Mesodermal cell (in vitro differentiated cells): ENCODE data around the gene RNU1-1.
"Not testable (repeated sequence)": the region's sequence is repeated elsewhere in the genome, so short reads cannot be mapped to it uniquely, and the experiment has no call there.

Source experiments
- H3K27ac ChIP-seq: 2 replicates; pipeline ENCODE4 v1.7.0; 2013; ENCODE audit warnings: mild to moderate bottlenecking, low read depth, low read length, moderate library complexity; ENCODE audit not compliant: severe bottlenecking
- H3K36me3 ChIP-seq: 2 replicates; pipeline ENCODE4 v1.7.1; 2013; ENCODE audit warnings: mild to moderate bottlenecking, low read length, moderate library complexity; ENCODE audit not compliant: control insufficient read depth, insufficient read depth
- H3K4me1 ChIP-seq: one replicate; pipeline ENCODE4 v1.7.1; 2013; ENCODE audit warnings: mild to moderate bottlenecking, low read length; ENCODE audit not compliant: insufficient read depth, control insufficient read depth, poor library complexity, severe bottlenecking
- H3K4me3 ChIP-seq: 2 replicates; pipeline ENCODE4 v1.7.0; 2013; ENCODE audit warnings: low read length, control low read depth, mild to moderate bottlenecking; ENCODE audit not compliant: insufficient read depth, poor library complexity, severe bottlenecking; ENCODE audit errors: extremely low read depth
- H3K9me3 ChIP-seq: 2 replicates; pipeline ENCODE4 v1.7.1; 2013; ENCODE audit warnings: mild to moderate bottlenecking, low read length, moderate library complexity; ENCODE audit not compliant: control insufficient read depth
- WGBS, 2 experiments: methylation state at CpG; one replicate each; pipeline ENCODE4 v1.1.5; 2013; ENCODE audit warnings: missing lambda C conversion rate in 2 of 2; ENCODE audit not compliant: insufficient coverage in 2 of 2; 5-methylcytosine and 5-hydroxymethylcytosine counted together

Gene RNU1-1

GRCh38 chr1:16506364-16507136, 7.5 kb downstream of the RNU1-1 start:
- 79 to 85% methylated on average over 5 to 7 of the region's 15 CpGs for WGBS, 2 experiments
- H3K4me3 ChIP-seq, H3K36me3 ChIP-seq, H3K9me3 ChIP-seq, H3K4me1 ChIP-seq: not testable (repeated sequence)
- H3K27ac ChIP-seq, result peak overlapping the region; percentile 11

- not testable (repeated sequence) for H3K9me3 ChIP-seq, H3K36me3 ChIP-seq, H3K4me1 ChIP-seq, H3K4me3 ChIP-seq
- 100% methylated on average over 1 of the region's 2 CpGs for WGBS, 2 experiments
- H3K27ac ChIP-seq, result peak overlapping the region; percentile 67
These were observed 8.2 kb downstream of the RNU1-1 start for GRCh38 chr1:16505870-16506269.

GRCh38 chr1:16503494-16503893, 10.6 kb downstream of the RNU1-1 start:
- WGBS, 2 experiments, result no CpG with 5 or more reads among the region's 2 CpGs
- H3K9me3 ChIP-seq, result peaks cover 7% of the 10 kb centered on the region
- H3K4me1 ChIP-seq, result no peaks in the 10 kb centered on the region
- no peaks in the 10 kb centered on the region for H3K36me3 ChIP-seq
- H3K27ac ChIP-seq, result no peak overlapping the region
- H3K4me3 ChIP-seq, result no peak overlapping the region

- H3K27ac ChIP-seq, H3K9me3 ChIP-seq, H3K36me3 ChIP-seq, H3K4me3 ChIP-seq, H3K4me1 ChIP-seq: not testable (repeated sequence)
- WGBS, 2 experiments, result 82 to 83% methylated on average over 2 to 8 of the region's 8 CpGs
These were observed 12.6 kb downstream of the RNU1-1 start for GRCh38 chr1:16501446-16501845.

GRCh38 chr1:16500975-16501374, 13.1 kb downstream of the RNU1-1 start:
- H3K9me3 ChIP-seq, H3K27ac ChIP-seq, H3K4me1 ChIP-seq, H3K36me3 ChIP-seq, H3K4me3 ChIP-seq: not testable (repeated sequence)
- WGBS, 2 experiments, result 100% methylated on average over 1 to 3 of the region's 5 CpGs

- not testable (repeated sequence) for H3K9me3 ChIP-seq, H3K4me3 ChIP-seq, H3K36me3 ChIP-seq, H3K4me1 ChIP-seq, H3K27ac ChIP-seq
- 95 to 97% methylated on average over 9 of the region's 11 CpGs for WGBS, 2 experiments
These were observed 13.6 kb downstream of the RNU1-1 start for GRCh38 chr1:16500466-16500865.

GRCh38 chr1:16498573-16499413, 15.3 kb downstream of the RNU1-1 start:
- no peaks in the 10 kb centered on the region for H3K36me3 ChIP-seq
- H3K4me1 ChIP-seq, result no peaks in the 10 kb centered on the region
- no peaks in the 10 kb centered on the region for H3K9me3 ChIP-seq
- peak overlapping the region; percentile 74 for H3K27ac ChIP-seq
- 1 to 2% methylated on average over 60 to 70 of the region's 108 CpGs for WGBS, 2 experiments
- H3K4me3 ChIP-seq, result peak overlapping the region; percentile 57

GRCh38 chr1:16498047-16498446, 16.0 kb downstream of the RNU1-1 start:
- not testable (repeated sequence) for H3K36me3 ChIP-seq, H3K9me3 ChIP-seq, H3K27ac ChIP-seq, H3K4me1 ChIP-seq
- peak overlapping the region; percentile 57 for H3K4me3 ChIP-seq
- 52 to 53% methylated on average over 8 to 9 of the region's 10 CpGs for WGBS, 2 experiments

GRCh38 chr1:16497474-16497904, 16.6 kb downstream of the RNU1-1 start:
- H3K36me3 ChIP-seq, H3K9me3 ChIP-seq, H3K27ac ChIP-seq, H3K4me3 ChIP-seq, H3K4me1 ChIP-seq: not testable (repeated sequence)
- 81 to 95% methylated on average over 5 of the region's 5 CpGs for WGBS, 2 experiments

- 73 to 83% methylated on average over 6 to 9 of the region's 9 CpGs for WGBS, 2 experiments
- H3K4me3 ChIP-seq, H3K27ac ChIP-seq, H3K9me3 ChIP-seq, H3K4me1 ChIP-seq: not testable (repeated sequence)
- peaks cover 14% of the 10 kb centered on the region for H3K36me3 ChIP-seq
These were observed 20.4 kb downstream of the RNU1-1 start for GRCh38 chr1:16493731-16494130.

- H3K9me3 ChIP-seq, H3K4me3 ChIP-seq, H3K4me1 ChIP-seq, H3K27ac ChIP-seq: not testable (repeated sequence)
- 67 to 83% methylated on average over 2 to 4 of the region's 7 CpGs for WGBS, 2 experiments
- peaks cover 14% of the 10 kb centered on the region for H3K36me3 ChIP-seq
These were observed 21.1 kb downstream of the RNU1-1 start for GRCh38 chr1:16492937-16493336.
